ENCODE data around the gene TRPV5.

Gene TRPV5

DNA sequence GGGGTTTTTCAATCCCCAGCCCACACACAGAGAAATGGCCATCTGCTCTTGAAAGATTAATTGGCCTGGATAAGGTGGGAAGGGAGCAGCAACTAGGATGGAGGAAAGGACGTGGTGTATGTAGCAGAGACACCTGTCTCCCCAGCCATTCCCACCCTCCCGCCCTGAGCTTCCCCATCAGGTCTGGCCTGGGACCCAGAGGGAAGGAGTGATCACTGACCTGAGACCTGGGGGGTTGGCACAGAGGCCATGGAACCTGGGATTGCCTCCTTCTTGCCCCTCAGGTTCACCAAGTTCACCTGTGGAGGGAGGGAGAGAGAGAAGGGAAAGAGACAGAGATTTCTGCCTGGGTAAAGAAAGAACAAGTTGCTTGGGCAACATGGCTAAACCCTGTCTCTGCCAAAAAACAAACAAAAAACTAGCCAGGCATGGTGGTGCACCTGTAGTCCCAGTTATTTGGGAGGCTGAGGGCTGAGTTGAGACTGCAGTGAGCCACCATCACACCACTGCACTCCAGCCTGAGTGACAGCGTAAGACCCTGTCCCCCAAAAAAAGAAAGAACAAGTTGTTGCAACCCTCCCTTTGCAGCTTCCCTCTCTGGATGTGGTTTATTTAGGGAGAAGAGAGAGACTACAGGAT lies 36.7 kb downstream of the TRPV5 start:
- no peak overlapping the region for H3K4me3 ChIP-seq (ENCODE audit: low read depth, low read length)
- TF ChIP-seq CTCF (IDR thresholded peaks at IDR 0.05; ENCODE audit: borderline replicate concordance, insufficient read depth, low read depth, low read length) = no peak

DNA sequence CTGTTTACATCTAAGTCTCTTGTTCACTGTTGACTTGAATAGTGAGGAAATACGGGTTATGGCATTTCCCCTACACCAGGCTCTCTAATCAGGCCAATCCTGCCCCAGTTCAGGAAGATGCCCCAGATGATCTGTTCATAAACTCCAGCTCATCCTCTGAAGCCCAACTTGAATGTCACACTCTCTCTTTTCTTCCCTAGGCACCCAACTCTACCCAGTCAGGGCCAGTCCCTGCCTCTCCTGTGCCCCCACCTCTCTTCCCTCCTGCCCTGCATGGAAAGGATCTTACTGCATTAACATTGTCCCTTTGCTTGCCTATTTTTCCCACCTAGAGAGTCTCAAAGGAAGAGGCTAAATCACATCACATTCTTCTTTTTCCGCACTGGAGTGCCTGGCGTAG lies 37.4 kb downstream of the TRPV5 start:
- TF ChIP-seq CTCF (IDR thresholded peaks at IDR 0.05; ENCODE audit: borderline replicate concordance, insufficient read depth, low read depth, low read length) = no peak

DNA sequence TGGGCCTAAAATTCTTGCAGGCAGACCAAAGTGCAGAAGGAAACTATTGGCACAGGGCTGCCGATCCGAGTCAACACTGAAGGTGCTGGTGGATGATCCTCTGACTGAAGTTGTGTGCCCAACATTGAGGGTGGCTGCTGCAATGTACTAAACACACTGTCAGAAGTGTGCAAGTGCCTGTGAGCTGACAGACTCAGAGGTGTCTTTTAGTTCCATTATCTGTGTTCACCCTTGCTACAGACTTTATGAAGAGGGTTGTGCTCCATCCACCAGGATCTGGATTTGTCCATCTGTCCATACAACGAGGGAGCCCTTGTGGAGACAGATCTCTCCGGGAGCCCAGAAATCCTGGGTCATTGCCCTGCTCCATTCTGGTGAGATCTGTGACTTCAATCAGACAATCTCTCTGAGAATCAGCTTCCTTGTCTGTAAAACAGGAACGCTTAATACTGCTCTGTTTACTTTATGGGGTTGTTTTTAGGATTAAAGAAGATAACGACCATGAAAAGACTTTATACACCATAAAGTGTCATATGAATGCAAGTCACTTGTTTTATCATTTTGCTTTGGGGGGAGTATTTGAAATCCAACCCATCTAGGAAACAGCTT lies 38.5 kb downstream of the TRPV5 start:
- no peak overlapping the region for H3K4me3 ChIP-seq (ENCODE audit: low read depth, low read length)
- no peak for TF ChIP-seq CTCF (IDR thresholded peaks at IDR 0.05; ENCODE audit: borderline replicate concordance, insufficient read depth, low read depth, low read length)

More for the DNA sequence above, 37.4 kb downstream of the TRPV5 start:
- no peak overlapping the region for H3K4me3 ChIP-seq (ENCODE audit: low read depth, low read length)

DNA sequence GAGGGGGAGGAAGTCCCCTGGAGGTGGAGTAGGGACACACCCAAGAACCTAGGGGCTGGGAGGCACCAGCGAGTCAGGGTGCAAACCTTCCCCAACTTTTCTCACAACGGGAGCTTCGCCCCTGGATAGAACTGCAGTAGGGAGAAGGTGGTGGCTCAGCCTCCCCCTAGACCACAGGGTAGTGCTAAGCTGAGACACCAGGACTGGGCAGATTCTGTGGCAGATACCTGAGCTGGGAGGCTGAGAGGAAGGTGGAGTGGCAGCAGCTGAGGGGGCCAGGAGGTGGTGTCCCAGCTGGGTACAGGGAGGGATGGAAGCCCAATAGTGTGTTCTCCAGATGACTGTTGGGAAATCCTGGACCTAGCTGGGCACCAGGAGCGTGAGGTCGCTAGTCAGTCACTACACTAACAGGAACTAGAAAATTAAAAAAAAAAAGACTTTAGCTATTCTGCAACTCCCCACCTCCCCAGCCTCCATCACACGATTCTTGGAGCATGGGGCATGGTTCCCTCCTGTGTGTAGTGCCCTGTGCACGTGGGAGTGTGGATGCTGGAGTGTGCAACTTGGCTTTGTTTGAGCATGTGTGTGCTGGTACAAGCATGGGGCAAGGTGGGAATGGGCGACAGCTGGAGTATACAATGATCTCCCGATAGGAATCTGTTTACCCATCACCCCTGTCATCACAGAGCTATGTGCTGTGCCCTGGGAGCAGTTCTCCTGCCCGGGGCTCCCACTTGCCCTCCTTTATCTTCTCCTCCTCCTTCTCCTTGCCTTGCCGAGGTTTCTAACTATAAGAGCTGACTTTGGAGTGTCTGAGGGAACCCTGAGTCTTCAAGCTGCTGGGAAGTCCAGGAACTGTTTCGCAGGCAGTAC lies 39.2 kb downstream of the TRPV5 start:
- no peak for TF ChIP-seq CTCF (IDR thresholded peaks at IDR 0.05; ENCODE audit: borderline replicate concordance, insufficient read depth, low read depth, low read length)

DNA sequence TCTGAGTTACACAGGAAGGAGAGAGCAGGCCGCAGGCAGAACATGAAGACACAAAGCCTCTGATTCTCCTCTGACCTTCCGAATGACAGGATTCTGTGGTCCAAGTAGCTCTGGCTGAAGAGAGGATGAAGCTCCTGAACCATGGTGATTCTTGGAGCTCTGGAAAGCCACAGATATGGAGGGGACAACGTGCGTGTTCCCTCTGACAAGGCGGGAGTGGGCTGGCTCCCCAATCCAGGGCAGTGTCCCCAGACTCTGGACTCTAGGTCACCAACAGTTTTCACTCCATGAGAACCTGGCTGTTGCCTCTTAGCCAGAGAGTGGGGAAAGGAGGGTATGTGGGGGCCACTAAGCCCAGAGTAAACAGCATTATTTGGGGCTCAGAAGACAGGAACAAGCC lies 40.6 kb downstream of the TRPV5 start:
- no peak for TF ChIP-seq CTCF (IDR thresholded peaks at IDR 0.05; ENCODE audit: borderline replicate concordance, insufficient read depth, low read depth, low read length)
- H3K4me3 ChIP-seq (ENCODE audit: low read depth, low read length) = no peak overlapping the region

More for the DNA sequence above, 39.2 kb downstream of the TRPV5 start:
- no peak overlapping the region for H3K4me3 ChIP-seq (ENCODE audit: low read depth, low read length)

GRCh38 chr7:142891490-142892082 lies 42.0 kb downstream of the TRPV5 start:
- no peak for TF ChIP-seq CTCF (IDR thresholded peaks at IDR 0.05; ENCODE audit: borderline replicate concordance, insufficient read depth, low read depth, low read length)
- H3K4me3 ChIP-seq (ENCODE audit: low read depth, low read length) = no peak overlapping the region

Measured in GM12875 (cell line).